Stimulated activated CD4-positive, alpha-beta T cell treated with anti-CD3 and anti-CD28 coated beads, Interleukin-12 subunit alpha, Interleukin-12 subunit beta, amount 100 ng/mL, for 48 hours (primary cell): Measurements from ENCODE around the gene AGRN.
A peak's percentile ranks its signal among the peaks of the same experiment; 100 is the strongest.
"Not testable (repeated sequence)": the region's sequence is repeated elsewhere in the genome, so short reads cannot be mapped to it uniquely, and the experiment has no call there.

Source experiments
- DNase-seq, 3 donors: peaks; one replicate each; pipeline ENCODE4 v3.0.0-alpha.2; 2020; ENCODE audit warnings: low read depth in 2 of 3, low spot score in 1 of 3

Gene AGRN

DNA sequence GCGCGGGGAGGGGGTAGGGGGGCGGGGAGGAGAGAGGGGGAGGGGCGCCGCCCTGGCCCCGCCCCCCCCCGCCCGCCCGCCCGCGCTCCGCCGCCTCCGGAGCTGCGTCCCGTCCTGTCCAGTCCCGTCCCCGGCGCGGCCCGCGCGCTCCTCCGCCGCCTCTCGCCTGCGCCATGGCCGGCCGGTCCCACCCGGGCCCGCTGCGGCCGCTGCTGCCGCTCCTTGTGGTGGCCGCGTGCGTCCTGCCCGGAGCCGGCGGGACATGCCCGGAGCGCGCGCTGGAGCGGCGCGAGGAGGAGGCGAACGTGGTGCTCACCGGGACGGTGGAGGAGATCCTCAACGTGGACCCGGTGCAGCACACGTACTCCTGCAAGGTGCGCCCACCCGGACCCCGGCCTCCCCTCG lies at the start of gene AGRN:
Gene AGRN, plus strand, starts transcription at position 121 of the 405 bp plus-strand sequence. Its CDS starts 53 bp downstream, at position 174.
- DNase-seq: no peak

DNA sequence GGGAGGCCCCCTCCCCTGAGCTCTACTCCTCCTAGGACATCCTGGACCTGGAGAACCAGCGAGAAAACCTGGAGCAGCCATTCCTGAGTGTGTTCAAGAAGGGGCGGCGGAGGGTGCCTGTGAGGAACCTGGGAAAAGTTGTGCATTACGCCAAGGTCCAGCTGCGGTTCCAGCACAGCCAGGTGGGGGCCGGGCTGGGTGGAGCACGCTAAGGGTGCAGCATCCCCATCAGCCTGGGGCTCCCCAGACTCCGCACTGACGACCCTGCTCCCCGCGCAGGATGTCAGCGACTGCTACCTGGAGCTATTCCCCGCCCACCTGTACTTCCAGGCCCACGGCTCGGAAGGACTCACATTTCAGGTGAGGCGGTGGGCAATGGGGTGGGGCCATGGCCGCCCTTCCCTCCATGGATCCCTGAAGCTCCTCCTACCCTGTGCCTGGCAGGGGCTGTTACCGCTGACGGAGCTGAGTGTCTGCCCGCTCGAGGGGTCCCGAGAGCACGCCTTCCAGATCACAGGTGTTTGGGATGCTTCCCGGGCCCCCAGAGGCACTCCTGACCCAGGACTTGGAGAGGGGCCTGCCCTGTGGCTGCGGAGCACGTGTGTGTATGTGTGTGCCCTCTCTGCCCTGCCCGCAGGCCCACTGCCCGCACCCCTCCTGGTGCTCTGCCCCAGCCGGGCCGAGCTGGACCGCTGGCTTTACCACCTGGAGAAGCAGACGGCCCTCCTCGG lies 49.5 kb upstream of the AGRN start:
- DNase-seq: no peak

GRCh38 chr1:970973-971730 lies 48.8 kb upstream of the AGRN start:
- no peak for DNase-seq

DNA sequence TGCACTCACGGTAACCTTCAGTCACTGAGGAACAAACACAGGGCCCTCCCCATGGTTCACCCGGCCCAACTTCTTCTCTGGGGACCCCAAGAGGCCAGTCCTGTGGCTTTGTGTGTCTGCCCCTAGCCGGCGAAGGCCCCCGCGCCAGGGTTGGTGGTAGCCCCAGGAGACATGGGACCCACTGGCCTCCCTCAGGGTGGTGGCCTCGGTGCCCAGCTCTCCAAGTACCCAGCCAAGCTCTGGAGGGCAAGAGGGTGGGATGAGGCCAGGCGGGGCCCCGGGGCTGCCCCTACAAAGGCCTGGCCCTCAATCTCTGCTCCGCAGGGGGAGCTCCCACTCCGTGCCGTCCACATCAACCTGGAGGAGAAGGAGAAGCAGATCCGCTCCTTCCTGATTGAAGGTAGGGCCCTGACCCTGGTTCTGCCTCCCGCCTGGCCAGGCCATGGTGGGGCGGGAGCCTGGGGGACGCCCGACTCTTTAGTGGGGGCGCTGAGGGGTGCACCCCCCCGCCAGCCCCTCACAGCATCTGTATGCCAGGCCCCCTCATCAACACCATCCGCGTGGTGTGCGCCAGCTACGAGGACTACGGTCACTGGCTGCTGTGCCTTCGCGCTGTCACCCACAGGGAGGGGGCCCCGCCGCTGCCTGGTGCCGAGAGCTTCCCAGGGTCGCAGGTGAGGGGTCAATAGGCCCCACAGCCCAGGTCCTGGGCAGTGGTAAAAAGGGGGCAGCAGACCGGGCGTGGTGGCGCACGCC lies 48.0 kb upstream of the AGRN start:
- no peak for DNase-seq

DNA sequence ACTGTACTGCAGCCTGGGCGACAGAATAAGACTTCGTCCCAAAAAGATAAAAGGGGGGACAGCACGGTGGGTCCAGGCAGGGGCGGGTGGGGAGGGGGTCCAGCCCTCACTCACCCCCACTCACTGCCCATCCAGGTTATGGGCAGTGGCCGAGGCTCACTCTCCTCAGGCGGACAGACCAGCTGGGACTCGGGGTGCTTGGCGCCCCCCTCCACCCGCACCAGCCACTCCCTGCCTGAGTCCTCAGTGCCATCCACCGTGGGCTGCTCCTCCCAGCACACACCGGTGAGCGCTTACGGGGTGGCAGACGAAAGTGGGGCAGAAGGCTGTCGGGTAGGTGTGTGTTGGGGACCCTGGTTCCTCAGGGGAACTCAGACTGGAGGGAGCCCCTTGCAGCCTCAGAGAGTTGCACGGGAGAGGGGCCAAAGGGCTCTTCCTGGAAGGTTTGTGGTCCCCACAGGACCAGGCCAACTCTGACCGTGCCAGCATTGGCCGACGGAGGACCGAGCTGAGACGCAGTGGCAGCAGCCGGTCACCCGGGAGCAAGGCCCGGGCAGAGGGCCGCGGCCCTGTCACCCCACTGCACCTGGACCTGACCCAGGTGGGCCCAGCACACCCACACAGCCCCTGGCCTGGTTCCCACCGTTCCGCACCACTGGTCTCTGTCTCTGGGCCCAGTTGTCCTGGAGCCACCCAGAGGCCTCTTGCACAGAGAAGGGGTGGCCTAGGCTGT lies 47.0 kb upstream of the AGRN start:
- no peak for DNase-seq

DNA sequence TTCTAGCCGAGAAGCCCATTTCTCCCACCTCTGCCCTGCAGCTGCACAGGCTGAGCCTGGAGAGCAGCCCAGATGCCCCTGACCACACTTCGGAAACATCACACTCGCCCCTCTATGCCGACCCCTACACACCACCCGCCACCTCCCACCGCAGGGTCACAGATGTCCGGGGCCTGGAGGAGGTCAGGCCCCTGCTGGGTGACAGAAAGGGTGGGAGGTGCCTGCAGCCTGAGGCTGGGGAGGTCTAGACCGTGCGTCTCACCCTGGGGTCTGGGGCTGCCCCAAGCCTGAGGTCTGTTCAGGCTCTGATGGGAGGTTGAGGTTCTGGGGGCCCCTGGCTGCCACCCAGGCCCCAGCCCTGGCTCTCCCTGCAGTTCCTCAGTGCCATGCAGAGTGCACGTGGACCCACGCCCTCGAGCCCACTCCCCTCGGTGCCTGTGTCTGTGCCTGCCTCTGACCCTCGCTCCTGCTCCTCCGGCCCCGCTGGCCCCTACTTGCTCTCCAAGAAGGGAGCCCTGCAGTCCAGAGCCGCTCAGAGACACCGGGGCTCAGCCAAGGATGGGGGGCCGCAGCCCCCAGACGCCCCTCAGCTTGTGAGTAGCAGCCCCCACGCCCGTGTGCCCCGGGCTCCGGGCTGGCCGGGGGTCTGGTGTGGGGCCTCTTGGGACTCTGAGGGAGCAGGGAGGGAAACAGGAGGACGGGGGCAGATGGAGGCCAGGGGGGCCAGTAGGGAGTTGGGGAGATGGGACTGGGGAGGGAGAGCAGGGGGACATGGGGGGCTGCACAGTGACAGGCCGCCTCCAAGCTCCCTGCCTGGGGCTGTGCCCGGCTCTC lies 46.2 kb upstream of the AGRN start:
- no peak for DNase-seq

DNA sequence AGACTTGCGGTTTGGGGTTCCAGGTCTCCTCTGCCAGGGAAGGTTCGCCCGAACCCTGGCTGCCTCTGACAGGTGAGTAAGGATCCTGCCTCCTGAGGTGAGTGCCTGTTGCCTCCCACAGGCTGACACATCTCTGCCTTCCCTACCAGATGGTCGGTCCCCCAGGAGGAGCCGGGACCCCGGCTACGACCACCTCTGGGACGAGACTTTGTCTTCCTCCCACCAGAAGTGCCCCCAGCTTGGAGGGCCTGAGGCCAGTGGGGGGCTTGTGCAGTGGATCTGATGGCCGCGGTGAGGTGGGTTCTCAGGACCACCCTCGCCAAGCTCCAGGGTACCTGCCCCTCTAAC lies 45.7 kb upstream of the AGRN start:
- DNase-seq: no peak

DNA sequence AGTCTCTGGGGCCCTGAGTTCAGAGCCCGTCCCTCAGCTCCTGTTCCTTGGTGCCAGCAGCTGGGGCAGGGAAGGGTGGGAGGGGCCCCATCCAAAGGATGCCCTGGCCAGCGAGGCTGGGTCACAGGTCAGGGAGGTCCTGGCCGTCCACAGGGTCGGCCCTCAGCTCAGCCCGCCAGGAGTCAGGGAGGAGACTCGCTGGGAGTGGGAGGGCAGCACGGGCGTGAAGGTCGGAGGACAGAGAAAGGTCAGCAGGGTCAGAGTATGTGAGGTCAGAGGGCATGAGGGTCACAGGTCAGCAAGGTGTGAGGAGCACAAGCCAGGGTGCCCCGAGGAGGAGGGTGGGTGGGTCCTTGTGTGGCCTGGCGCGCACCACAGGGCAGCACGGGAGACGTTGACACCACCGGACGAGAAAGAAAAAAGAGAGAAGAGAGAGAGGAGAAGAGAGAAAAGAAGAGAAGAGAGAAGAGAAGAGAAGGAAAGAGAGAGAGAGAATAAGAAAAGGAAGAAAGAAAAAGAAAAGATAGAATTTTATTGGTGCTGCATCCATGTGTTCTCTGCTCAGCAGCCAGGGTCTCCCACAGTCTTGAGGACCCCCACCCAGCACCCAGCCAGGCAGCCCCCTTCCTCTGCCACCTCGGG lies 45.1 kb upstream of the AGRN start:
- no peak for DNase-seq

GRCh38 chr1:975365-975764 lies 44.6 kb upstream of the AGRN start:
- DNase-seq: no peak

DNA sequence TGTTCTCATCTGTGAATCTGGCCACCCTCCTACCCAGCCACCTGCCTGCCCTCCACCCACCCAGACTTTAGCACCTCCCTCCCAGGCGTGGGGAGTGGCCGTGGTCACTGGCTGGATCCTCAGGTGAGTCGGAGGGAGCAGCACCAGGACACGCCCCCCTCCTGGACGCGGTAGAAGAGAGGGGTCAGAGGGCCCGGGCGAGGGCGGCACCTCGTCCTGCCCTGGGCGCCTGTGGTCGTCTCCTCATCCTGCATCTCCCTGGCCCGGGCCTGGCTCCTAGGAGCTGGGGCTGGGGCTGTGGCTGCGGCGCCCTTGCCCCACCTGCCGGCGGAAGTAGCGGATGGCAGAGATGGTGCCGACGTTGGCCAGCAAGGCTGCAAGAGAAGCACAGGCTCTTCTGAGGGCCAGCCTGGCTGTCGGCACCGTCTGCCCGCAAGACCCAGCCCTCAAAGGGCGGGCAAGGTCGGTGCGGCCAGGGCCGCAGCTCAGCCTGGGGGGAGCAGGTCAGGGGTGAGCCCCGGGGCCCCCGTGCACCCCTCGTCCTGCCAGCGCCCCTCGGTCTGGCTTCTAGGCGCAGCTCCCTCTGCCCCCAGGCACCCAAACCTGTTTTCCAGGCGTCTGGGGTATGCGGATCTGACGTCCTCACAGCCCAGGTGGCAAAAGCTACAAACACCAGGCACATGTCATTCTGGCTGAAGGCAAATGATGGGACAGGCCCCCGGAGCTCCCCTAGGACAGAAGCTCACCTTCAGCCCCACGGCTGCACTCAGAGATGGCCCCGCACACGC lies 43.8 kb upstream of the AGRN start:
- DNase-seq: peak in 2 of 3 donors; percentile 48 to 53

GRCh38 chr1:976791-977190 lies 43.1 kb upstream of the AGRN start:
- DNase-seq: not testable (repeated sequence)

- no peak for DNase-seq
Observed at GRCh38 chr1:978069-978834, 41.7 kb upstream of the AGRN start.

DNA sequence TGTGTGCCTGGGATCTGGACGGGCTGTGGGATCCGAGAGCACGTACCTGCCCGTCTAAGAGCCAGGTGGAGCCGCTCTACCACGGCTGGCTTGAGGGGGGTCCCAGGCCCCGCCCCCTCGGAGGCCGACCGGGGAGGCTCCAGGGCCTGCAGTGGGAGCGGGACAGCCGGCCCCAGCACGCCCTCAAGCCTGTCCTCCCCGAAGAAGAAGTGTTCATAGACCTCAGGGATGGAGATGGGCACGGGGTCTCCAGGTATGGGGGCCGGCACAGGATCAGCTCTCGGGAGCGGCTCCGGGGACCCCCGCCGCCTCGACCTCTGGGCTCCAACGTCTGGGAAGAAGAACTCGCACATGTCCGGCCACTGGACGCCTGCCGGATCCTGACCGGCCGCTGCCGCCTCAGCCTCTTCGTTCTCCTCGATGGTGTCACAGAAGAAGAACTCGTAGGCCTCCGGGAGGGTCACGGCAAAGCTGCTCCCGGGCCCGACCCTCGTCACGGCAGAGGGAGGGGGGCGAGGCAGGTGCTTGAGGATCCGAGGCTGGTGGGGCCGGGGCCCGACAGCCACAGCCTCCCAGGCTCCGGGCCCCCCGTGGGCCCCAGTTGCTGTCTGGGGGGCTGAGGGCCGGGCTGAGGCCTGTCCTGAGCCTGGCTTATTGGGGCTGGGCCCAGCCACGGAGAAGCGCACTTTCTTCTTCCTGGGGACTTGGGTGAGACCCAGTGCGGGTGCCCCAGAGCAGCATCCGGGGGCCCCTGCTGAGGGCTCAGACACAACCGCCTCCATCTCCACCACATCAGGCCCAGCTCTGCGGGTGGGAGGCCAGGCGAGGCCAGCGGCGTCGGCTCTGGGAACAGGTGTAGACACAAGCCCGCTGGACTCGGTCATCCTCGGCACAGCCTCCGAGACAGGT lies 40.8 kb upstream of the AGRN start:
- DNase-seq: no peak

DNA sequence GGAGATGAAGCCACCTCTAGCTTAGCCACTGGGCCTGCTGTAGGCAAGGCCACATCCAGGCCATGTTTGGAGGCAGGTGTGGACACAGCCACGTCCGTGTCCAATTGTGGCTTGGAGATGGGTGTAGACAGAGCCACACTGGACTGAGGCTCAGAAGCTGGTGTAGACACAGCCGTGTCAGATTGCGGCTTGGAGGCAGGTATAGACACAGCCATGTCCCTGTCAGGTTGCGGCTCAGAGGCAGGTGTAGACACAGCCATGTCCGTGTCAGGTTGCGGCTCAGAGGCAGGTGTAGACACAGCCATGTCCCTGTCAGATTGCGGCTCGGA lies 40.2 kb upstream of the AGRN start:
- DNase-seq: no peak

DNA sequence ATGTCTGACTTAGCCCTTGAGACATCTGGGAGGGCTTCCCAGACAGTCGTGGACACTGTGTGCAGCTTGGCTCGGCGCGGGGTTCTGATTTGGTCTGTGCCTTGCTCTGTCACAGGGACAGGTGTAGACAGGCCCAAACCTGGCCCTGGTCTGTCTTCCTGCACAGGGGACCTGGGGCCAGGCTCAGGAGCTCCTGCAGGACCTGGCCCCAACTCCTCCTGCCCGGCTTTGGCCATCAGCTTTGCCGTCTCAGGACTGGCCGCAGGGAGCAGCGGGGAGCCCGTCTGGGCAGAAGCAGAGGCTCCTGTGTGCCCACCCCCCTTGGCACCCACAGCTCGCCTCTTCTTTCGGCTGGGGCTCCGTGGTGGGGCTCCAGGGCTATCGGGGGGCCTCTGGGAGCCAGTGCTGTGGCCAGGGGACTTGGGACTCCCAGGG lies 39.8 kb upstream of the AGRN start:
- no peak for DNase-seq

- no peak for DNase-seq
Observed at GRCh38 chr1:980602-981395, 39.1 kb upstream of the AGRN start.

DNA sequence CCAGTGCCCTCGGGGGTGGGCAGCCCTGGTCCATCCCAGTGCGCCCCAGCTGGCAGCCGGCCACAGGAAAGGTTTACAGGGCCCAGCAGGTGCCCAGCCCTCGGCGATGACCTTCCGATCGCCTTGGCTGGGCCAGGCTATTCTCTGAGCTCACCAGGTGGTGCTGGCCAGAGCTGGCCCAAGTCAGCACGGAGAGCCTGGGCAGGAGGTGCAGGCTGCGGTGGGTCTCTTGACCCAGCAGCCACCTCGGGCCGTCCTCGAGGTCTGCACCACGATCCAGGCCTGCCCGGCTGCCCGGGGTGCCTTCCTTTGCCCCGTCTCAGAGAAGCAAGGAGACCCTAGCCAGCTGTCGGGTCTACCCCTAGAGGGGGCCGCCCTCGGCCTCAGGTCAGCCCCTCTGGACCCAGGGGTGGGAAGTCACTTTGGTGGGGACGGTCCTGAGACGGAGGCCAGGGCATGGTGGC lies 38.4 kb upstream of the AGRN start:
- DNase-seq: no peak
